Colonic mucosa (tissue), 4 donors: ENCODE data around the gene VPS37C. TPM values are rescaled to one million over a fixed set of nuclear protein-coding genes. Genes with fewer than 3 reads are reported as not detected.

Source experiments
- DNase-seq: peaks from one replicate; pipeline ENCODE4 v3.0.0-alpha.2; 2020
- H3K27ac ChIP-seq: fragments of 200-600 bp; one replicate; pipeline ENCODE4 v1.8.0; 2021
- H3K27me3 ChIP-seq: fragments of 200-600 bp; one replicate; pipeline ENCODE4 v1.8.0; 2021
- H3K36me3 ChIP-seq: fragments of 200-600 bp; one replicate; pipeline ENCODE4 v1.8.0; 2021
- H3K4me1 ChIP-seq: fragments of 200-600 bp; one replicate; pipeline ENCODE4 v1.8.0; 2021; ENCODE audit warnings: mild to moderate bottlenecking
- H3K4me3 ChIP-seq: fragments of 200-600 bp; one replicate; pipeline ENCODE4 v1.8.0; 2021
- H3K9ac ChIP-seq, 2 donors: one replicate each; pipeline ENCODE4 v1.7.0; 2013; ENCODE audit warnings: control low read depth in 2 of 2, low read depth in 2 of 2, low read length in 2 of 2
- H3K9me3 ChIP-seq: fragments of 200-600 bp; one replicate; pipeline ENCODE4 v1.8.0; 2021
- CTCF ChIP-seq: fragments of 200-600 bp; IDR thresholded peaks from one replicate; pipeline ENCODE4 v1.8.0; 2022; ENCODE audit warnings: antibody characterized with exemption, mild to moderate bottlenecking
- intact Hi-C: fragments of 100-400 bp; cut with DNase I; formaldehyde crosslinking; loops from one replicate; pipeline ENCODE4 v1.14.1; 2022
- total RNA-seq, 2 donors: library from RNA; stranded (reverse); fragmentation: NEBNext Ultra II Directional in 1 of 2; extraction: Animal tissue kit (Norgen Biotek cat#: 25700) in 1 of 2; gene quantifications; one replicate each; pipeline ENCODE4 v1.2.1, GENCODE V29; 2021
- donor health status: healthy.
- donor health status: DM: no; HTN: no; CAD: no.
- donor health status: DM: no; HTN: no; CAD: no.

VPS37C gene
- total RNA-seq, 2 donors from 2014 or later = 26.8 to 35.4 TPM

DNA sequence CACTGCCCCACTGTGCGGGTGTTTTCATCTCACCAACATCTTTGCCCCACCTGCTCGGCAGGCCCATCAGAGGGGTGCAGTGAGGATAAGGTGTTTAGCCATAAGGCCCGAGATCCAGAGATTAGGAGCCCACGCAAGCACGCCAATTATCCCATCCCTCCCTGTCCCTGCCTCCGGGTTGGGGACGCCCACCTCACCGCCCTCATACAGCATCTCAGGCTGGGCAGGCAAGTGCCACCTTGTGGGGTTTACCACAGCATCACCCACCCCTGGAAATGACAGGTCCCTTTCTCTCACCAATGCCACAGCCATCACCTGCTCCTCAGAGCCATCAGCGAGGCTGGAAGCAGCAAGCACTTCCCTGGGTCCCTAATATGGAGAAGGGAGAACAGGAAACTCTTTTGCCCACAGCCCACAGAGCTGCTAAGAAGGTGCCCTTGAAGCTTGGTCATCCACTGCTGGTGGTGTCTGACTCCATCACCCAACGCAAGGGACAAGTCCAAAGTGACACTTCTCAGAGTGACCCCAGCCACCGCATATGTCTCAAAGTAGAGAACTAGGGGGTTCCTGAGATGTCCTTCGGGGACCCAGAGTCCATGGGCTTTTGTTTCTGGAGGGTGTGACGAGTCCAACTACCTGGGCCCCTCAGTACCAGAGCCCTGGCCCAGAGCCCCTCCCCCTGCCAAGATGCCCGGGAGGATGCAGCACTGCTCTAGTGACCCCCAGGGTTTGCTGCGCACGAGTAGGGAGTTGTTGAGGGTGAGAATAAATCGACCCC, 15.8 kb downstream of the VPS37C start:
- Histone ChIP-seq H3K9me3 (no peaks in the 10 kb centered on the region), H3K4me3 (no peak overlapping the region), H3K4me1 (peaks cover 15% of the 10 kb centered on the region), H3K27ac (no peak overlapping the region), H3K27me3 (no peaks in the 10 kb centered on the region), H3K36me3 (no peaks in the 10 kb centered on the region), H3K9ac (no peak overlapping the region)
- intact Hi-C loops = no loop called here
- TF ChIP-seq CTCF = no peak
- no peak for DNase-seq

- TF ChIP-seq CTCF = no peak
- intact Hi-C loops = no loop called here
- no peaks in the 10 kb centered on the region for H3K9me3 ChIP-seq
- H3K4me1 ChIP-seq = peaks cover 7% of the 10 kb centered on the region
- no peaks in the 10 kb centered on the region for H3K36me3 ChIP-seq
- H3K27ac ChIP-seq = no peak overlapping the region
- H3K4me3 ChIP-seq = no peak overlapping the region
- no peak overlapping the region for H3K9ac ChIP-seq
- H3K27me3 ChIP-seq = no peaks in the 10 kb centered on the region
- no peak for DNase-seq
Observed at GRCh38 chr11:61144511-61145179, 16.6 kb downstream of the VPS37C start.

DNA sequence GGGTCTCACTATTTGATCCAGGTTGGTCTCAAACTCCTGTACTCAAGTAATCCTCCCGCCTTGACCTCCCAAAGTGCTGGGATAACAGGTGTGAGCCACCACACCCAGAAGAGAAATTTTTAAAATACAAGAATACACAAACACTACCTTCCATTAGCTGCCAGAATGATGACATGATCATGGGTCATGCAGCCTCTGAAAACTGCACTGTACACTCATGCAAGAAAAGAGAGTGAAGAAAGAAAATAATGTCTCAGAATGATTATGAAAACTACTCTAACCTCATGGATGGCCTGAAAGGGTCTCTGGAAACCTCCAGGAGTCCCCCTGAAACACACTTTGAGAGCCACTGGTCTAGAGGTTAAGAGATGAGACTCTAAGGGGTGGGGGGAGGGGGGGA, 18.8 kb downstream of the VPS37C start:
- no peak for TF ChIP-seq CTCF
- H3K27ac ChIP-seq = no peak overlapping the region
- no peak overlapping the region for H3K9ac ChIP-seq
- H3K4me3 ChIP-seq = no peak overlapping the region
- no peaks in the 10 kb centered on the region for H3K36me3 ChIP-seq
- no peak for DNase-seq
- peaks cover 4% of the 10 kb centered on the region for H3K4me1 ChIP-seq
- intact Hi-C loops = no loop called here
- no peaks in the 10 kb centered on the region for H3K27me3 ChIP-seq
- H3K9me3 ChIP-seq = no peaks in the 10 kb centered on the region

DNA sequence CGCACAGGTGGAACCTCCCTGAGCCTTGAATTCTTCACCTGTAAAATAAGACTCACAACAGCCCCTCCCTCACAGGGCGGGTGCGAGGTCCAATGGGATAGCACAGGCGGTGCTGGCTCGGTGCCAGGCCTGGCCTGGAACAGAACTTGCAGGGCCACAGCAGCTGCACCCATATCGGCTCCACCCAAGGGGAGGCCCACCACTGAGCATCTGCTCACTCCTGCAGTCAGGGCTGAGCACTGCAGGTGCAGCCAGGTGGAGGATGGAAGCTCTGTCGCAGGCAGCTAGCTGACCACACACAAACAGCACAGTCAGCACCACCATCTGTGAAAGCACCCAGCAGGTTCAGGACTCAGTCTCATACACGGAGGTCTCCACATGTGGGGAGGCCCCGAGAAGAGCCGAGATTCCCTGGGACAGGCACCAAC, 19.6 kb downstream of the VPS37C start:
- H3K9me3 ChIP-seq = no peaks in the 10 kb centered on the region
- H3K4me3 ChIP-seq = no peak overlapping the region
- peaks cover 4% of the 10 kb centered on the region for H3K4me1 ChIP-seq
- peak; percentile 96 for DNase-seq
- H3K27me3 ChIP-seq = no peaks in the 10 kb centered on the region
- TF ChIP-seq CTCF = peak; percentile 19
- intact Hi-C loops = no loop called here
- no peak overlapping the region for H3K9ac ChIP-seq
- H3K36me3 ChIP-seq = no peaks in the 10 kb centered on the region
- peak overlapping the region; percentile 47 for H3K27ac ChIP-seq

DNA sequence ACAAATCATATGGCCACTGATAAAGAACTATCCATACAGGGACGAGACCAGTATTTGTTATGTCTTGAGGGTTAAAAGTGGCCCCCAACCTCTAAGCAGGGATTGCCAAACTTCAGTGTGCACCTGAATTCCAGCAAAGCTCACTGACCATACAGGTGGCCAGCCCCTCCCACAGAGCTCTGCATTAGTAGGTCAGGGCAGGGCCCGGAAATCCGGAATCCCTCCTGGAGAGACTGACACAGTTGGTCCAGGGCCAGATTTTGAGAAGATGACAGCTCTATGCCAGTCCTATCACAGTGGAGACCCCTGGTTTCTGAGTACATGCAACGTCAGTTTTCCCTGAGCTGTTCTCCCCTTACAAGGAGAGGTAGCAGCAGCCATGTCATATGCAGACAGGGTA, 20.8 kb downstream of the VPS37C start:
- no peaks in the 10 kb centered on the region for H3K36me3 ChIP-seq
- no peaks in the 10 kb centered on the region for H3K27me3 ChIP-seq
- no peaks in the 10 kb centered on the region for H3K9me3 ChIP-seq
- no peak overlapping the region for H3K27ac ChIP-seq
- no peak for TF ChIP-seq CTCF
- H3K4me1 ChIP-seq = peaks cover 4% of the 10 kb centered on the region
- no peak for DNase-seq
- intact Hi-C loops = no loop called here
- H3K9ac ChIP-seq = peak overlapping the region in 1 of 2 donors; percentile 34
- no peak overlapping the region for H3K4me3 ChIP-seq
